Breast epithelium (tissue), 3 donors: Measurements from ENCODE around the gene ARHGEF19.
"Not testable (repeated sequence)": the region's sequence is repeated elsewhere in the genome, so short reads cannot be mapped to it uniquely, and the experiment has no call there.

ENCODE experiments used
- POLR2A ChIP-seq: fragments of 450-650 bp; IDR thresholded peaks from one replicate; pipeline ENCODE4 v1.6.1; 2016; ENCODE audit warnings: antibody characterized with exemption, mild to moderate bottlenecking, moderate library complexity
- POLR2AphosphoS5 ChIP-seq, 3 donors: sonication (generic); formaldehyde crosslinking; IDR thresholded peaks; one replicate each; pipeline ENCODE4 v1.6.1; 2017; ENCODE audit warnings: antibody characterized with exemption in 3 of 3
- TF ChIP-seq, protein P1 (sequence below), 3 donors: fragments of 450-650 bp; IDR thresholded peaks; one replicate each; pipeline ENCODE4 v1.5.1; 2016 to 2017; ENCODE audit warnings: antibody characterized with exemption in 3 of 3, mild to moderate bottlenecking in 3 of 3, moderate library complexity in 3 of 3

DNA sequence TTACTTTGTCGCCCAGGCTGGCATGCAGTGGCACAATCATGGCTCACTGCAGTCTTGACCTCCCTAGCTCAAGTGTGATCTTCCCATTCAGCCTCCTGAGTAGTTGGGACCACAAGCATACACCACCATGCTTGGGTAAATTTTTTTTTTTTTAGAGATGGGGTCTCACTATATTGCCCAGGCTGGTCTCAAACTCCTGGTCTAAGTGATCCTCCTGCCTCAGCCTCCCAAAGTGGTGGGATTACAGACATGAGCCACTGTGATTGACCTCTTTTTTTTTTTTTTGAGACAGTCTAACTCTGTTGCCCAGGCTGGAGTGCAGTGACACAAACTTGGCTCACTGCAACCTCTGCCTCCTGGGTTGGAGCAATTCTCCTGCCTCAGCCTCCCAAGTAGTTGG is 33.8 kb upstream of the ARHGEF19 start:
- TF ChIP-seq, protein P1, sequence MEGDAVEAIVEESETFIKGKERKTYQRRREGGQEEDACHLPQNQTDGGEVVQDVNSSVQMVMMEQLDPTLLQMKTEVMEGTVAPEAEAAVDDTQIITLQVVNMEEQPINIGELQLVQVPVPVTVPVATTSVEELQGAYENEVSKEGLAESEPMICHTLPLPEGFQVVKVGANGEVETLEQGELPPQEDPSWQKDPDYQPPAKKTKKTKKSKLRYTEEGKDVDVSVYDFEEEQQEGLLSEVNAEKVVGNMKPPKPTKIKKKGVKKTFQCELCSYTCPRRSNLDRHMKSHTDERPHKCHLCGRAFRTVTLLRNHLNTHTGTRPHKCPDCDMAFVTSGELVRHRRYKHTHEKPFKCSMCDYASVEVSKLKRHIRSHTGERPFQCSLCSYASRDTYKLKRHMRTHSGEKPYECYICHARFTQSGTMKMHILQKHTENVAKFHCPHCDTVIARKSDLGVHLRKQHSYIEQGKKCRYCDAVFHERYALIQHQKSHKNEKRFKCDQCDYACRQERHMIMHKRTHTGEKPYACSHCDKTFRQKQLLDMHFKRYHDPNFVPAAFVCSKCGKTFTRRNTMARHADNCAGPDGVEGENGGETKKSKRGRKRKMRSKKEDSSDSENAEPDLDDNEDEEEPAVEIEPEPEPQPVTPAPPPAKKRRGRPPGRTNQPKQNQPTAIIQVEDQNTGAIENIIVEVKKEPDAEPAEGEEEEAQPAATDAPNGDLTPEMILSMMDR (IDR thresholded peaks at IDR 0.05), result not testable (repeated sequence)
- TF ChIP-seq POLR2AphosphoS5 (IDR thresholded peaks at IDR 0.05); POLR2A: not testable (repeated sequence)
